B cell (primary cell): ENCODE measurements around the gene TUT4.

Experiments
- CTCF ChIP-seq: fragments of 200-600 bp; IDR thresholded peaks from one replicate; pipeline ENCODE4 v1.8.0; 2022; ENCODE audit warnings: antibody characterized with exemption, mild to moderate bottlenecking
- EZH2 ChIP-seq: IDR thresholded peaks from 2 replicates; pipeline ENCODE4 v1.6.1; 2012; ENCODE audit warnings: borderline replicate concordance, low read depth, mild to moderate bottlenecking, moderate library complexity, low read length; ENCODE audit not compliant: insufficient read depth, poor library complexity, severe bottlenecking

GRCh38 chr1:52576074-52576473 lies 23.2 kb upstream of the TUT4 start:
- TF ChIP-seq CTCF (no peak), EZH2 (no peak)
